Erythroblast (primary cell): ENCODE data around the gene LRRC28.

Source experiments
- GATA1 ChIP-seq: IDR thresholded peaks from 2 replicates; pipeline ENCODE4 v1.6.1; 2011; ENCODE audit warnings: low read depth, mild to moderate bottlenecking, control low read depth, low read length, moderate library complexity
- POLR2A ChIP-seq: IDR thresholded peaks from 2 replicates; pipeline ENCODE4 v1.6.1; 2011; ENCODE audit warnings: mild to moderate bottlenecking, low read length

- TF ChIP-seq POLR2A: no peak
- TF ChIP-seq GATA1: no peak
These were observed 173.8 kb downstream of the LRRC28 start for GRCh38 chr15:99424978-99425656.
